Measurements from ENCODE around the gene KCNJ13. TPM values are rescaled to one million over a fixed set of nuclear protein-coding genes. Genes with fewer than 3 reads are reported as not detected.

The KCNJ13 gene
- total RNA-seq: 10 to 100 TPM; 11.3 to 78.8 TPM

DNA sequence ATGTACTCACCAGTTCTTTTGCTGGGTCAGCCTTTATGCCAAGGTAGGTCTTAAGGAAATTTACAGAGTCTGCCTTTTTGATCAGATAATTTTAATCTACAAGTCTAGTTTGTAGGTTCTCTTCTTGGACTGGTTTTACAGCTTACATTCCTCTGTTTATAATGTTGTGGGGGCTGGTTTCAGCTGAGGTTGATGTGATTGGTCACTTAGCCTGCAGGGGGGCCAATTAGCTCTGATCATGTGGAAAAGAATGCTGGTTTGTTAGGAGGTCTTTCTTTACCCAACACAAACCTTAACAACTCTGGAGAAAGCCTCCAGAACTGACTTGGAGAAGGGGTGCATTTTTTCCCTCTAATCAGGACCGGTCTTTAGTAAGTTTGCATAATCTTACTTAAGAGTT lies at the start of gene KCNJ13:
KCNJ13 (minus strand) TSS at position 131 of the 400 bp plus-strand sequence. CDS start 5,203 bp downstream, outside the sequence.

Small RNAs within 50 kb of the gene (small RNA-seq; reads per million reads assigned to genes)
- 0 reads per million in 2 donors for gene RNU6-107P

Other genes starting within 250 kb of the KCNJ13 start
- gene CHRNG, start 236.9 kb downstream of the KCNJ13 start, total RNA-seq: not detected
- gene TIGD1, start 226.0 kb downstream of the KCNJ13 start, total RNA-seq: 1 to 10 TPM; 6.5 to 7.0 TPM
- 10 to 100 TPM; 42.7 to 99.6 TPM for gene EIF4E2, start 225.9 kb downstream of the KCNJ13 start, total RNA-seq
- under 1 TPM; 0.34 to 0.67 TPM for gene EFHD1, start 143.0 kb downstream of the KCNJ13 start, total RNA-seq
- gene GIGYF2, start 79.2 kb downstream of the KCNJ13 start, total RNA-seq: 10 to 100 TPM; 42.3 to 53.6 TPM
- 1 to 10 TPM in 1 of 2 donors, under 1 TPM in 1; 0.33 to 2.8 TPM for gene SNORC, start 93.7 kb upstream of the KCNJ13 start, total RNA-seq
- gene NGEF, start 236.7 kb upstream of the KCNJ13 start, total RNA-seq: not detected